Chondrocyte (in vitro differentiated cells): ENCODE measurements around the gene RNF227. TPM values are rescaled to one million over a fixed set of nuclear protein-coding genes. Genes with fewer than 3 reads are reported as not detected.

Experiments used
- DNase-seq: peaks from one replicate; pipeline ENCODE4 v3.0.0; 2021; ENCODE audit warnings: mixed read lengths, low spot score
- H3K27ac Mint-ChIP-seq: one replicate; pipeline ENCODE4 v1.8.0; 2021; ENCODE audit warnings: mild to moderate bottlenecking, moderate library complexity, mixed read lengths; ENCODE audit not compliant: unreplicated experiment
- H3K27me3 Mint-ChIP-seq: 2 replicates; pipeline ENCODE4 v1.8.0; 2021; ENCODE audit warnings: low read depth, mixed read lengths
- H3K36me3 Mint-ChIP-seq: 2 replicates; pipeline ENCODE4 v1.8.0; 2021; ENCODE audit warnings: low read depth, mixed read lengths
- H3K4me1 Mint-ChIP-seq: 2 replicates; pipeline ENCODE4 v1.8.0; 2021; ENCODE audit warnings: low read depth, mild to moderate bottlenecking, mixed read lengths
- H3K4me3 Mint-ChIP-seq: one replicate; pipeline ENCODE4 v1.8.0; 2021; ENCODE audit warnings: mild to moderate bottlenecking, moderate library complexity, mixed read lengths; ENCODE audit not compliant: unreplicated experiment
- H3K9me3 Mint-ChIP-seq: 2 replicates; pipeline ENCODE4 v1.8.0; 2021; ENCODE audit warnings: low read depth, mixed read lengths
- total RNA-seq: library from RNA; stranded (reverse); gene quantifications from 3 replicates; pipeline ENCODE4 v1.2.1, GENCODE V29; 2021
- TF ChIP-seq, protein P1 (sequence below): fragments of 200-600 bp; sonication (generic); IDR thresholded peaks from 2 replicates; pipeline ENCODE4 v1.5.0; 2021; ENCODE audit warnings: antibody characterized with exemption, mild to moderate bottlenecking, moderate library complexity

Gene RNF227
- total RNA-seq, 1 donor from 2014 or later: 2.2 TPM

DNA sequence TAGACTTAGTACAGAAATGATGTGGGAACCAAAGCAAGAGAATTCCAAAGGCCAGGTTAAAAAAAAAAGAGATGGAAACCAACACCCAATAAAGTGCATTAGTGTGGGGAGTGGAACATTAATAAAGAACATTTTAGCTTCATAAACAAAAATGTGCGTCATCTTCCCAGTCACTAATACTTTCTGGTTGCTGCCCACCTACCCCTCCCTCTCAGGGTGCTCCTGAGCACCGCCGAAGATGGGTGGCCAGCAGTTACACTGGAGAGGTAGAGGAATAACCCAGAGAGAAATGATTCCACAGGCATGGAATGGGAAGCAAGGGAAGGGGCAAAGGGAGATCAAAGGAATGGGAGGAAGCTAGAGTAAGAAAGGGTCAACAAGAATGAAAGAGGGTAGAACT, 33.5 kb downstream of the RNF227 start:
- Mint-ChIP-seq H3K9me3 (no peaks in the 10 kb centered on the region), H3K4me3 (no peak overlapping the region), H3K36me3 (peaks cover 1% of the 10 kb centered on the region), H3K27ac (no peak overlapping the region), H3K4me1 (peaks cover 3% of the 10 kb centered on the region), H3K27me3 (no peaks in the 10 kb centered on the region)
- DNase-seq: no peak
- TF ChIP-seq, protein P1, sequence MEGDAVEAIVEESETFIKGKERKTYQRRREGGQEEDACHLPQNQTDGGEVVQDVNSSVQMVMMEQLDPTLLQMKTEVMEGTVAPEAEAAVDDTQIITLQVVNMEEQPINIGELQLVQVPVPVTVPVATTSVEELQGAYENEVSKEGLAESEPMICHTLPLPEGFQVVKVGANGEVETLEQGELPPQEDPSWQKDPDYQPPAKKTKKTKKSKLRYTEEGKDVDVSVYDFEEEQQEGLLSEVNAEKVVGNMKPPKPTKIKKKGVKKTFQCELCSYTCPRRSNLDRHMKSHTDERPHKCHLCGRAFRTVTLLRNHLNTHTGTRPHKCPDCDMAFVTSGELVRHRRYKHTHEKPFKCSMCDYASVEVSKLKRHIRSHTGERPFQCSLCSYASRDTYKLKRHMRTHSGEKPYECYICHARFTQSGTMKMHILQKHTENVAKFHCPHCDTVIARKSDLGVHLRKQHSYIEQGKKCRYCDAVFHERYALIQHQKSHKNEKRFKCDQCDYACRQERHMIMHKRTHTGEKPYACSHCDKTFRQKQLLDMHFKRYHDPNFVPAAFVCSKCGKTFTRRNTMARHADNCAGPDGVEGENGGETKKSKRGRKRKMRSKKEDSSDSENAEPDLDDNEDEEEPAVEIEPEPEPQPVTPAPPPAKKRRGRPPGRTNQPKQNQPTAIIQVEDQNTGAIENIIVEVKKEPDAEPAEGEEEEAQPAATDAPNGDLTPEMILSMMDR: no peak

- no peaks in the 10 kb centered on the region for H3K9me3 Mint-ChIP-seq
- no peak overlapping the region for H3K4me3 Mint-ChIP-seq
- peaks cover 3% of the 10 kb centered on the region for H3K4me1 Mint-ChIP-seq
- peaks cover 4% of the 10 kb centered on the region for H3K36me3 Mint-ChIP-seq
- H3K27ac Mint-ChIP-seq: no peak overlapping the region
- TF ChIP-seq, protein P1: no peak
- no peak for DNase-seq
- H3K27me3 Mint-ChIP-seq: no peaks in the 10 kb centered on the region
These were observed 34.0 kb downstream of the RNF227 start for GRCh38 chr17:7882068-7882467.

DNA sequence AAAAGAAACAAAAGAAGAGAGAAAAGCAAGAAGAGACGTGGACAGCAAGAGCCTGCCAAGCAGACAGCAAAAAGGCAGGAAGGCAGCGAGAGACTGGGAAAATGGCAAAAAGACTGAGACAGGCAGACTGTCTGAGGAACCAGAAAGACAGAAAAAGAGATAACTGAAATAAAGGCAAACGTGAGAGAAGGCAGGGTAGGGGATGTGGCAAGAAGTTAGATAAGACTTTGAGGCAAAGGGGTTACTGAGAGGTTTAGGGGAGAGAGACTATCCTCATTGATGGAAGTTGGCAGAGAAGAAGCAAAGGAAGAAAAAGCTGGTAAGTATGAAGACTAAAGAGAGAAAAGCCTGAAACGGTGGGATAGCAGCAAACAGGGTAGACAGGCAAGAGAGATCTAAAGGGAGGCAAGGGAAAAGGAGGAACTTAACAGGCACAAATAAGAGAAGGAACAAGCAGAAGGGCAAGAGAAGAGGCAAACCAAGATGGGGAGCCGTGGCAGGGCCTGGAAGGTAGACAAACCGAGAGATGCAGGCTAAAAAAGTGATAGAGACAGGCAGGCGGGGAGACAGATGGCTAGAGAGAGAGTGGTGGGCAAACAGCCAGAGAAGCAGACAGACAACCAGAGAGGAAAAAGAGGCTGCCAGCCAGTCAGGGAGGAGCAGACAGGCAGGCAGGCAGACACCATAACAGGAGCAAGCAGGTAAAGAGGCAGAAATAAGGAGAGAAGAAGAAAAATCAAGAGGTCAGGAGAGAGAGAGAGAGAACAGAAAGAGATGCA, 34.6 kb downstream of the RNF227 start:
- DNase-seq: no peak
- peaks cover 3% of the 10 kb centered on the region for H3K4me1 Mint-ChIP-seq
- no peaks in the 10 kb centered on the region for H3K27me3 Mint-ChIP-seq
- no peak overlapping the region for H3K27ac Mint-ChIP-seq
- TF ChIP-seq, protein P1: no peak
- H3K36me3 Mint-ChIP-seq: peaks cover 6% of the 10 kb centered on the region
- no peak overlapping the region for H3K4me3 Mint-ChIP-seq
- no peaks in the 10 kb centered on the region for H3K9me3 Mint-ChIP-seq

- H3K4me1 Mint-ChIP-seq: peaks cover 3% of the 10 kb centered on the region
- no peaks in the 10 kb centered on the region for H3K9me3 Mint-ChIP-seq
- no peak overlapping the region for H3K4me3 Mint-ChIP-seq
- H3K36me3 Mint-ChIP-seq: peaks cover 9% of the 10 kb centered on the region
- no peak overlapping the region for H3K27ac Mint-ChIP-seq
- no peaks in the 10 kb centered on the region for H3K27me3 Mint-ChIP-seq
- DNase-seq: no peak
- TF ChIP-seq, protein P1: no peak
These were observed 35.8 kb downstream of the RNF227 start for GRCh38 chr17:7880076-7880868.

- no peaks in the 10 kb centered on the region for H3K4me1 Mint-ChIP-seq
- no peaks in the 10 kb centered on the region for H3K9me3 Mint-ChIP-seq
- TF ChIP-seq, protein P1: no peak
- no peaks in the 10 kb centered on the region for H3K27me3 Mint-ChIP-seq
- peaks cover 11% of the 10 kb centered on the region for H3K36me3 Mint-ChIP-seq
- no peak overlapping the region for H3K27ac Mint-ChIP-seq
- H3K4me3 Mint-ChIP-seq: no peak overlapping the region
- DNase-seq: no peak
These were observed 37.9 kb downstream of the RNF227 start for GRCh38 chr17:7878234-7878633.
